NCI-H2081 (cell line): ENCODE measurements around the gene ST3GAL4.
A peak's percentile ranks its signal among the peaks of the same experiment; 100 is the strongest.
"Not testable (repeated sequence)": the region's sequence is repeated elsewhere in the genome, so short reads cannot be mapped to it uniquely, and the experiment has no call there.

Experiments used
- DNase-seq, 2 experiments: peaks; one replicate each; lab custom pipeline; 2025; lab: John Stamatoyannopoulos, UW

The ST3GAL4 gene

DNA sequence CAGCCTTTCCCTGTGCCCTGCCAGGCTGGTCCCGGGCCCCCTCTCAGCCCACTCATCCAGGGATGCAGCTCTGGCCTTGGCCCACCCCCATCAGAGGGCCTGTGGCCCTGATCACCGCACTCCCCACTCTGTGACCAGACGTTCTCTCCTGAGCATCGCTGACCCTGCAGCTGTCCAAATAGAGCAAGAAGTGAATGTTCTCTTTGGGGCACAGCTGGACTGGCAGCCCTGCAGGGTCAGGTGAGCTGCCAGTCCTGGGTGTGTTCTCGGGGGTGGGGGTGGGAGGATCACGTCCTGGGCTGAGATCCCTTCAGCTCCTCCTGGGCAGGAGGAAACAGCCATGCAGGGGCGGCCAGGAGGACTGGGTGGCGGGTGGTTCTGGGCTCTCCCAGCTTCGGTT lies 9.2 kb downstream of the ST3GAL4 start:
- DNase-seq = not testable (repeated sequence)

DNA sequence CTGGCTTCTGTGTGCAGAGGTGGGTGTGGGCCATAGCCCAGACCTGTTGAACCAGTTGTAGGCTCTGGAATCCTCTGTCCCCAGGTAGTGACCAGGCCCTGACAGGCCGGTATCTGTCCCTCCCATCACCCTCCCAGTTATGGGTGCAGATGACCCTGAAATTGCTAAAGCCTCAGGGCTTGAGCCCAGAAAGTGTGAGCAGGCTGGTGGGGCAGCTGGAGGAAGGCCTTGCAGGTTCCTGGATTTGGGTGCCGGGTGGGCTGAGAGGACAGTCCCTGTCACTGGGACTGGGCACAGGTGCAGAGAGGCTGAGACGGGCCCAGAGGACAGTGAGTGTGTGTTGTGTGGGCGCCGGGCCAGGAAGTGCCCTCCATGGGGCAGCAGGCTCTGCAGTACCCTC lies 10.0 kb downstream of the ST3GAL4 start:
- DNase-seq = not testable (repeated sequence)

DNA sequence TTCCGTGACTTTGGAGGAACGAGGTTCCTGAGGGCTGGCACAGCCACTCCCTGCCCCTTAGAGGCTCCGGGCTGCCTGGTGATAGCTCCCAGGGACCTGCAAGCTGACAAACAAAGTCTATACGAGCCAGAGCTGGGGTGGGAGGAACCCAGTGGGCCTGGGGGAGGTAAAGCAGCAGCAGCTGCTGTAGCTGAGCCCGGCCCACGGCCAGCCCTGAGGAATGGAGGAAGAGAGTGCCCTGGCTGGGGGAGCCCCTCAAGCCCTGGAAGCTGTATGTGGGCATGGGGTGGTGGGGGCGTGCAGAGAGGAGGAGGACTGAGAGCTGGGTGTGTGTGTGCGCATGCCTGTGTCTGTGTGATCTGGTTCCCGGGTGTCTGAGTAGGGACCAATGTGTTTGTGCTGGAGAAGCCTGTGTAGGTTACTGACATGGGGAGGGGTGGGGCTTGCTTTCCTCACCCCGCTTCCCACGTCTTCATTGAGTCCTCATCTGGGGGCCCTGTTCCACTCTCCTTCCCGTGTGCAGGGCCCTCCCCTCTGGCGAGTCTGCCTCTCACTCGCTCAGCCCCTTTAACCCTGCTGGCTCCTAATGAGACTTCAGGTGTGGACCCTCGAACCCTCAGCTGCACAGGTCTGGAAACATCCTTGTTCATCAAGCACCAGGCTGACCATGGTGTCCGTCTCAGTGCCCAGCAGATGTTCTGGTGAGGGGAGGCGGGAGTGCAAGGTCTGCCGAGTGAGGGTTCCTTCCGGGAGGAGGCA lies 10.8 kb downstream of the ST3GAL4 start:
- no peak for DNase-seq

DNA sequence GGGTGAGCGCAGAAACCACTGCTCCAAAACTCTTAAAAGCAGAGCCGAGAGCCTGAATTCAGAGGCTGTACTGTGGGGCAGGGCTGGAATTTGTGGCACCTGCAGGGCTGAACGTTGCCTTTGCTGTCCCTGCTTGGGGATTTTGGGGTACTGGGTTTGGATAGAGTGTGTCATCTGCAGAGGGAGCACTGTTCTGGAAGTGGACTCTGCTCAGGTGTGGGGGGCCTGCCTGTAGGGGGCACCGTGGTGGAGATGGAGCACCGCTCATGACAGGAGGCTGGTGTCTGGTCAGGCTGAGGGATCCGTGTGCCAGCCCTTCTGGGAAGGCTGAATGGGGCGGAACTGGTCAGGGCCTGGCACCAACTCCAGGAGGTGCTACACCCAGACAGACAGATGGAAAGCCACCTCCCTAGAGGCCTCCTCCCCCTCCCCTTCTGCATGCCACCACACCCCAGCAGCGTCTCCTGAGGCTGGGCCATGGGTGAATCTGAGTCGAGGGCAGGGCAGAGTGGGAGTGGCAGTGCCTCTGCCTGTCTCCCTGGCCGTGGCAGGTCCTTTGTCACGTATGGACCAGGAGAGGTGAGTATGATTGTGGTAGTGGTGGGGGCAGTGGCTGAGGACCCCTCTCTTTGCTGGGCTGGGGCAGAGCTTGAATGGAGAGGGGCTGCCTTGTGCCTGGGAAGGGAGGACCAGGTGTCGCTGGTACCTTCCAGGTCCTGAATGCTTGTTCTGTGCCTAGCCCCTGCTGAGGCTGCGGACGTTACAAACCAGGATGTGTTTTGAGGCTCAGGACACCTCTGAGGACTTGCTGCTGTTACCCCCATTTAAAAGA lies 11.6 kb downstream of the ST3GAL4 start:
- not testable (repeated sequence) for DNase-seq

DNA sequence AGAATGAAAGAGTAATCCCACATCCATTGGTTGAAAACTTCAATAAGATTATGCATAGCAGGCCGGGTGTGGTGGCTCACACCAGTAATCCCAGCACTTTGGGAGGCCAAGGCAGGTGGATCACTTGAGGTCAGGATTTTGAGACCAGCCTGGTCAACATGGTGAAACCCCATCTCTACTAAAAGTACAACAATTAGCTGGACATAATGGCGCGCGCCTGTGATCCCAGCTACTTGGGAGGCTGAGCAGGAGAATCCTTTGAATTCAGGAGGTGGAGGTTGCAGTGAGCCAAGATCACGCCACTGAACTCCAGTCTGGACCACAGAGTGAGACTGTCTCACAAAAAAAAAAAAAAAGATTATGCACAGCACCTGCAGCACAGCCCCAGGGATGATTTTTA lies 12.3 kb downstream of the ST3GAL4 start:
- not testable (repeated sequence) for DNase-seq

DNA sequence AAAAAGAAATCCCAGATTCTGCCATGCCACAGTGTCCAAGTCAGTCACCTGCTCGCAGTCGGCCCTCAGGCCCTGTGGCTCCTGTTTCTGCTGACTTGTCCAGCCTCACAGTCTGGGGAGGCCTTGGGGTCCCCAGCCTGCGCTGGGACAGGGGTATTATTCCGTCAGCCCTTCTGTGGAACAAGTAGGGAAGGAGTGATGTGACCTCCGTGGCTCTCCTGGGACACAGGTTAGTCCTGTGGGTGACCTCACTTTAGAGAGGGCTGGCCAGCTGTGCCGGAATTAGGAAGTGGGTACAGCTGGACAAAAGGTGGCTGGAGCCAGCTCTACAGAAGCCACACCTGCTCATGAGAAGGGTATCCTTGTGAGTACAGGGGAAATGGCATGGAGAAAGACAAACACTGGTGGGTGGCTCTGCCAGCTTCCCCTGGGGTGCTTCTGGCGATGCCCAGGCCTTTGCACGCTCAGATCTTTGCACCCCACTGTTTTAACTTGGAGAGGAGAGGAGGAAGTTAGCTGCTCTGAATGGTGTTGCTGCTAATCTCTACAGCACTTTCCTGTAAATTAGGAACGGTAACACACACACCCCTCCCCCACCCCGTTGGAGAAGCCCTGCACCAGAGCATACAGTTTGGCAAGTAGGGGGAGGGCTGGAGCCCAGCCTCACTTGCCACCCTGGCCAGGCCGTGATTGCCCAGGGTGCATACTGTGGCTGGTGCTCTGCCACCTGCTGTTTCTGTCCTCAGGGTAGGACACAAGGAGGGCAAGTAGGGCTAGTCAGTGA lies 13.0 kb downstream of the ST3GAL4 start:
- peak; percentile 79 to 96 for DNase-seq

DNA sequence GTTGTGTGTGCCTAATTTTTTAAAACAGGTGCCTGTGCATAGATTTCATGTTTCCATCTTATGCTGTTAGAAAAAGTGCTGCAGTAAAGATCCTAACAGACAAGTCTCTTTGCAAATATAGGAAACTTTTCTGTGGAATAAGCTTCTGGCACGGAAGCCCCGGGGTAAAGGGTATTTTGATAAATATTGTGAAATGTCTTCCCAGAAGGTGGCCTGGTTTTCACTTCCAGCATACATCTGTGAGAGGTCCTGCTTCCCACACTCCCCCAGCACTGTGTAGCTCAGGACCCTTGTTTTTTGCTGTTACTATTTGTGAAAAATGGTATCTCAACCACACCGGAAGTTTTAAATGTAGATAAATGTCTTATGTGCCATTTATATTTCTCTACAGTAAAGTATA lies 14.5 kb downstream of the ST3GAL4 start:
- no peak for DNase-seq

DNA sequence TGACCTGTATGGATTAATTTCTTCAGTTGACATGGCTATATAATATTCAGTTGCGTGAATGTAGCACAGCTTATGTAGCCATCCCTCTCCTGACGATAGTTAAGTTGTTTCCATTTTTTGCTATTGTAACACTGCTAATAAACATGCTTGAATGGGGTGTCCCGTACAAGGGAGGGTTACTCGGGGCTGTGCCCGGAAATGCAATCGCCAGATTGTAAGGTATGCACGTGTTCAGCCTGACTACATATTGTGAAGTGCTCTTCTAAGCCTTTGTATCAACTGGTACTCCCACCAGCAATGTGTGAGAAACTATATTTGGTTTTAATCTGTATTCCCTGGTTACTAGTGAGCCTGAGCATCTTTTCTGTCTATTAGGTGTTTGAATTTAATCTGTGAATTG lies 16.1 kb downstream of the ST3GAL4 start:
- DNase-seq = no peak

DNA sequence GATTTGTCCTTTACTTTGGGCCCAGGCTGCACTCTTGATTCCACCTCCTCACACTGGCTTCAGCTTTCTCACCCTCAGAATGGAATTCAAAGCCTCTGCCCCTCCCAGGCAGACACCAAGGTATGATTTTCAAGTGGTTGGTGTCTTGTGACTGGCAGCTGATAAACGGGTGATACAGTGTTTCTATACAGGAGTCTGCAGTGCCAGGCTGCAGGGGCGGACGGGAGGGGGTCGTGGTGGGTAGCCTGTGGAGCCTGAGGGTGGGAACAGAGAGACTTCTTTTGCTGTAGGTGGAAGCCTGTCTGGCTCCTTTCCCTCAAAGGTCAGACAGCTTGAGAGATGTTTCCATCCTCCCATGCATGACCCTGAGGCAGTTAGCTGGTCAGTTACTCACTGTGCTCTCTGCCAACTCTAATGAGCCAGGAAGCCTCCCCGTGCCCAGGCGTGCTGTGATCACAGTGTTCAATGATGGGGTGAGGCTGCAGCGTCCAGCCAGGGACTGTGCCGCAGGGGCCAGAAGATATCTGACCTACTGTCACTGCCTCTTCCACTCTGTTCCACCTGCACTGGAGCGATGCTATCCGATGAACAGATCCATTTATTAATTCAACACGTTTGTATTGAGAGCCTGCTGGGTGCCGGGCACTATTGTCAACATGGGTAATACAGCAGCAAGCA lies 18.0 kb downstream of the ST3GAL4 start:
- not testable (repeated sequence) for DNase-seq

DNA sequence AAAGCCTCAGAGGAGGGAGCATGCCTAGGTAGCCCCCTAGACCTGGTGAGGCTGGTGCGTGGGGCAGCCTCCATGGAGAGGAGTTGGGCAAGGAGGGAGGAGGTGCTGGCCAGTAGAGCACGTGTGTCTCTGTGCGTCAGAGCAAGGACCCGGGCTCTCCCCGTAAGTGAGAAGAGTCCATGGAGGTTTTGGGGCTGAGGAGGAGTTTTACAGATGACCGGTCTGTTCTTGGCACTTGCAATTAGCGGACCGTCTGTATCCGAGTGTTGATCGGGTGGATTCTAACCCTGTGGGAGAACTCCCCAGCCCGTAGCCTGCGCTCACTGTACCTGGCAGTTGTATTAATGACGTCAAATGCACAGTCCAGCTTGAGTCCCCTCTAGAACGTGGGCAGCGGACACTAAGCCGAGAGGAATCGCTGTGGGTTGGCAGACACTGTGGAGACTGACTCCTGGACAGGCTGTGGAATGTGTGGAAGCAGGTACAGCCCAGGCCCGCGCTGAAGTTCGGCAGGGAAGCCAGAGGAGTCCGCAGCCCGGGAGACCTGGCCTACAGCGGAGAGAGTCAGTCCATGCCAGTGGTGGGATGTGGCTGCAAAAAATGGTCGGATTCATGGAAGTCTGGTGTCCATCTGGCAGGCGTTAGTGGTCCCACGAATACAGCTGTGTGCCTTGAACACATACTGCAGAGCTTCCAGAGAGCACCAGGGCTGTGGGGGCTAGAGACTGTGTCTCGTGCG lies 19.2 kb downstream of the ST3GAL4 start:
- DNase-seq = not testable (repeated sequence)

DNA sequence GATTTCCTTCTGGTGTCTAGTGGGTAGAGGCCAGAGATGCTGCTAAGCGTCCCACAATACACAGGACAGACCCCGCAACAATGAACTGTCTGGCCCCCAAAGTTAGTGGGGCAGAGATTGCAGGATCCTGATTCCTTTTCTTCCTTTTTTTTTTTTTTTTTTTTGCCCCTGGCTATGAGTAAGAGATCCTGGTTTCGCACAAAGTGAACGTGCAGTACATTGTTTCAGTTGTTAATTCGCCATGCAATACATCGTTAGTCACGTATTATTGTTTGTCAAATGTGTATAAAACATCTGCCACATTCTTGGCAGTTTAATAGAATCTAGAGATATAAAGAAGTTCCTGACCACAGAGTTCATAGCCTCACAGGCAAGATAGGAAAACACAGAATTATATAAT lies 20.2 kb downstream of the ST3GAL4 start:
- no peak for DNase-seq

DNA sequence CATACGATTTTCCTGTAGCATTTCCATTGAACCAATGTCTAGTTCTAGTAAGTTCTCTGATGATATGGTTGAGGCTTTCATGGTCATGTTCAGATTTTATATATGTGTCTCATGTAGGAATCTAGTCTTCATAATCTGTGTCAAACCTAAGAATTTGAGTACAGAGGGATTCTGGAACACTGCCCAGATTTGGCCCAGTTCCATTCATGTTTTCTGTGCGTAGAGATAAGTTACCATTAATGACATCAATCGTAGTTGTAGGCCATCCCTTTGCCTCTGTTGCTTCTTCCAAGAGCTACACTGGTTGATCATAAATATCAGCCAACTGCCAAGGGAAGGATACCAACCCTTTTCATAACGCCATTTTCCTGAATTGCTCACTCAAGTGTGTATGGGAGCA lies 23.3 kb downstream of the ST3GAL4 start:
- DNase-seq = no peak

DNA sequence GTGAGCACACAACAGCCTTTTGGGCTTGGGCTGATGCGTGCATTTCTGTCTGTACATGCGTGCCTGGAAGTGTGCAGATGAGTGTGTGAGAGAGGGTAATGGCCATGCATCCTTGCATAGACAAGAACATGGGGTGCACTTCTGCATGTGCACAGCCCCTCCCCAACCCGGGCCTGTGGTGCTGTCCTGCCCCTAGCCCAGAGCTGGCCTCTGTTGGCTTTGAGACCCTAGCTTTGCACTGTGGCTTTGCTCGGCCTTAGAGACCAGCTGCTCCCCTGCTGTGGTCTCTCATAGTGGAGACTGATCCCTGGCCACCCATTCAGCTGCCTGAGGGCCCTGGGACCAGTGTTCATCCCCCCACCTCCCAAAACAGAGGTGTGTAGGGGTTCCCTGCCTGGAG lies 25.4 kb downstream of the ST3GAL4 start:
- DNase-seq = no peak

DNA sequence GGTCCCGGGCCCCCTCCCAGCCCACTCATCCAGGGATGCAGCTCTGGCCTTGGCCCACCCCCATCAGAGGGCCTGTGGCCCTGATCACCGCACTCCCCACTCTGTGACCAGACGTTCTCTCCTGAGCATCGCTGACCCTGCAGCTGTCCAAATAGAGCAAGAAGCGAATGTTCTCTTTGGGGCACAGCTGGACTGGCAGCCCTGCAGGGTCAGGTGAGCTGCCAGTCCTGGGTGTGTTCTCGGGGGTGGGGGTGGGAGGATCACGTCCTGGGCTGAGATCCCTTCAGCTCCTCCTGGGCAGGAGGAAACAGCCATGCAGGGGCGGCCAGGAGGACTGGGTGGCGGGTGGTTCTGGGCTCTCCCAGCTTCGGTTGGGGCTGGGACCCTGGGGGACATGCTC lies 26.5 kb downstream of the ST3GAL4 start:
- DNase-seq = not testable (repeated sequence)

DNA sequence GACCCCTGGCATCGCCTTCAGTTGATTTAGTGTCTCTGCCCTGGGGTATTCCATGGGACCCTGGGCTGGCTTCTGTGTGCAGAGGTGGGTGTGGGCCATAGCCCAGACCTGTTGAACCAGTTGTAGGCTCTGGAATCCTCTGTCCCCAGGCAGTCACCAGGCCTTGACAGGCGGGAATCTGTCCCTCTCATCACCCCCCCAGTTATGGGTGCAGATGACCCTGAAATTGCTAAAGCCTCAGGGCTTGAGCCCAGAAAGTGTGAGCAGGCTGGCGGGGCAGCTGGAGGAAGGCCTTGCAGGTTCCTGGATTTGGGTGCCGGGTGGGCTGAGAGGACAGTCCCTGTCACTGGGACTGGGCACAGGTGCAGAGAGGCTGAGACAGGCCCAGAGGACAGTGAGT lies 27.2 kb downstream of the ST3GAL4 start:
- DNase-seq = not testable (repeated sequence)

DNA sequence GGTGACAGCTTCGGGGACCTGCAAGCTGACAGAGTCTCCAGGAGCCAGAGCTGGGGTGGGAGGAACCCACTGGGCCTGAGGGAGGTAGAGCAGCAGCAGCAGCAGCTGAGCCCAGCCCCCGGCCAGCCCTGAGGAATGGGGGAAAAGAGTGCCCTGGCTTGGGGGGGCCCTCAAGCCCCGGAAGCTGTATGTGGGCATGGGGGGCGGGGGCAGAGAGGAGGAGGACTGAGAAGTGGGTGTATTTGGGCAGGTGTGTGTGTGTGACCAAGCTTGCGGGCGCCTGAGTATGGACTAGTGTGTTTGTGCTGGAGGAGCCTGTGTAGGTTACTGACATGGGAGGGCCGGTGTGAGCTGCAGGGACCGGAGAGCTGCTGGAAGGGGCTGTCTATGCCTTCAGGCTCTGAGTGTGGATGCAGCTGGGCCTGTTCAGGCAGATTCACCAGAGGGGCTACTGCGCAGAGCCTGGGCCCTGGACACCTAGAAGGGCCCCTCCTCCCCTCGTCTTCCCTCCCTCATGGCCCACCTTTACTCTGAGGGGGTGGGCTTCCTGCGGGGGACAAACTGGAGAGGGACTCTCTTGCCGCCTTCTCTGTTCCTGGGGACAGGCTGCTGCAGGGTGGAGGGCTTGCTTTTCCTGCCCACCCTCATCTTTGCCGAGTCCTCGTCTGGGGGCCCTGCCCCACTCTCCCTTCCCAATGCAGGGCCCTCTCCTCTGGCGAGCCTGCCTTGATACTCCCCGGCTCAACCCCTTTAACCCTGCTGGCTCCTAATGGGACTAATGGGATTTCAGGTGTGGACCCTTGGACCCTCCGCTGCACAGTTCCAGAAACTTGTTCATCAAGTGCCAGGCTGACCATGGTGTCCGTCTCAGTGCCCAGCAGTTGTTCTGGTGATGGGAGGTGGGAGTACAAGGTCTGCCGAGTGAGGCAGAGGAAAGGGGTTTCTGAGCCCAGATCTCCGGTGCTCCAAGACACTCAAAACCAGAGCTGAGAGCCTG lies 28.2 kb downstream of the ST3GAL4 start:
- DNase-seq = no peak

DNA sequence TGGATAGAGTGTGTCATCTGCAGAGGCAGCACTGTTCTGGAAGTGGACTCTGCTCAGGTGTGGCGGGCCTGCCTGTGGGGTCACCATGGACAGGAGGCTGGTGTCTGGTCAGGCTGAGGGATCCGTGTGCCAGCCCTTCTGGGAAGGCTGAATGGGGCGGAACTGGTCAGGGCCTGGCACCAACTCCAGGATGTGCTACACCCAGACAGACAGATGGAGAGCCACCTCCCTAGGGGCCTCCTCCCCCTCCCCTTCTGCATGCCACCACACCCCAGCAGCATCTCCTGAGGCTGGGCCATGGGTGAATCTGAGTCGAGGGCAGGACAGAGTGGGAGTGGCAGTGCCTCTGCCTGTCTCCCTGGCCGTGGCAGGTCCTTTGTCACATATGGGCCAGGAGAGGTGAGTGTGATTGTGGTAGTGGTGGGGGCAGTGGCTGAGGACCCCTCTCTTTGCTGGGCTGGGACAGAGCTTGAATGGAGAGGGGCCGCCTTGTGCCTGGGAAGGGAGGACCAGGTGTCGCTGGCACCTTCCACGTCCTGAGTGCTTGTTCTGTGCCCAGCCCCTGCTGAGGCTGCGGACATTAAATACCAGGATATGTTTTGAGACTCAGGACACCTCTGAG lies 29.1 kb downstream of the ST3GAL4 start:
- no peak for DNase-seq

DNA sequence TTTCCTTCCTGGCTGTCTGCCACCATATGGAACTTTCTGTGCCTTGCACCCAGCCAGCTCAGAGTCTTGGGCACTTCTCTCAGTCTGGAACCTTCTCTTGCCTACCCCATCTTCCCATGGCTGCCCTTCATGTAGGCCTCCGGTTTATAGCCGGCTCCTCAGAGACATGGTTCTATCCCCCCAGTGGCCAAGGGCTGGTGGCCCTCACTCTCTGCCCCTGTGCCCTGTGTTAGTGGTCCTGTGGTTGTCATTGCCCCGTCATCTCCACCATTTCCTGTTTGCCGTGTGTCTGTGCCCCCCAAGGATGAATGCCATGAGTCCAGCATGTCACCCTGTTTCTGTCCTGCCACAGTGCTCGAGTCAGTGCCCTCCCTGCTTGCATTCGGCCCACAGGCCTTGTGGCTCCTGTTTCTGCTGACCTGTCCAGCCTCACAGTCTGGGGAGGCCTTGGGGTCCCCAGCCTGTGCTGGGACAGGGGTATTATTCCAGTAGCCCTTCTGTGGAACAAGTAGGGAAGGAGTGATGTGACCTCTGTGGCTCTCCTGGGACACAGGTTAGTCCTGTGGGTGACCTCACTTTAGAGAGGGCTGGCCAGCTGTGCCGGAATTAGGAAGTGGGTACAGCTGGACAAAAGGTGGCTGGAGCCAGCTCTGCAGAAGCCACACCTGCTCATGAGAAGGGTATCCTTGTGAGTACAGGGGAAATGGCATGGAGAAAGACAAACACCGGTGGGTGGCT lies 30.7 kb downstream of the ST3GAL4 start:
- DNase-seq = peak in 1 of 2 experiments; percentile 93

DNA sequence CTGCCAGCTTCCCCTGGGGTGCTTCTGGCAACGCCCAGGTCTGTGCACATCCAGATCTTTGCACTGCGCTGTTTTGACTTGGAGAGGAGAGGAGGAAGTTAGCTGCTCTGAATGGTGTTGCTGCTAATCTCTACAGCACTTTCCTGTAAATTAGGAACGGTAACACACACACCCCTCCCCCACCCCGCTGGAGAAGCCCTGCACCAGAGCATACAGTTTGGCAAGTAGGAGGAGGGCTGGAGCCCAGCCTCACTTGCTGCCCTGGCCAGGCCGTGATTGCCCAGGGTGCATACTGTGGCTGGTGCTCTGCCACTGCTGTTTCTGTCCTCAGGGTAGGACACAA lies 31.2 kb downstream of the ST3GAL4 start:
- peak in 1 of 2 experiments; percentile 79 for DNase-seq
